NCI-H2227 (cell line): ENCODE measurements around the gene NDFIP1.

ENCODE experiments used
- DNase-seq: peaks from one replicate; lab custom pipeline; 2025; ENCODE audit not compliant: unreplicated experiment; lab: John Stamatoyannopoulos, UW

The NDFIP1 gene

GRCh38 chr5:142091012-142091411 is 17.6 kb upstream of the NDFIP1 start:
- no peak for DNase-seq

- DNase-seq = no peak
Observed at GRCh38 chr5:142091922-142092321, 16.7 kb upstream of the NDFIP1 start.

GRCh38 chr5:142095035-142095434 is 13.5 kb upstream of the NDFIP1 start:
- DNase-seq = no peak

GRCh38 chr5:142095651-142096330 is 12.8 kb upstream of the NDFIP1 start:
- DNase-seq = no peak

GRCh38 chr5:142096382-142096781 is 12.2 kb upstream of the NDFIP1 start:
- no peak for DNase-seq

- DNase-seq = peak; percentile 9
Observed at GRCh38 chr5:142097681-142098080, 10.9 kb upstream of the NDFIP1 start.

GRCh38 chr5:142098275-142098674 is 10.3 kb upstream of the NDFIP1 start:
- DNase-seq = no peak

GRCh38 chr5:142098931-142099330 is 9.6 kb upstream of the NDFIP1 start:
- DNase-seq = no peak

GRCh38 chr5:142100307-142100706 is 8.3 kb upstream of the NDFIP1 start:
- no peak for DNase-seq

GRCh38 chr5:142102980-142103740 is 5.4 kb upstream of the NDFIP1 start:
- DNase-seq = no peak

GRCh38 chr5:142104491-142104890 is 4.1 kb upstream of the NDFIP1 start:
- DNase-seq = no peak

GRCh38 chr5:142106061-142106460 is 2.5 kb upstream of the NDFIP1 start:
- DNase-seq = no peak

GRCh38 chr5:142107036-142107735 is 1.4 kb upstream of the NDFIP1 start:
- no peak for DNase-seq

GRCh38 chr5:142107736-142108431 is 695 bp upstream of the NDFIP1 start:
- DNase-seq = no peak

- DNase-seq = no peak
Observed at GRCh38 chr5:142109331-142110045, 909 bp downstream of the NDFIP1 start.

GRCh38 chr5:142110046-142110531 is 1.5 kb downstream of the NDFIP1 start:
- DNase-seq = no peak

GRCh38 chr5:142110988-142111687 is 2.6 kb downstream of the NDFIP1 start:
- DNase-seq = no peak

- no peak for DNase-seq
Observed at GRCh38 chr5:142114687-142115086, 6.1 kb downstream of the NDFIP1 start.

GRCh38 chr5:142115937-142116614 is 7.5 kb downstream of the NDFIP1 start:
- no peak for DNase-seq
